Lower lobe of right lung (tissue), 2 donors: Measurements from ENCODE around the gene CDK12. TPM values are rescaled to one million over a fixed set of nuclear protein-coding genes. Genes with fewer than 3 reads are reported as not detected.

ENCODE experiments used
- ATAC-seq, 2 donors: fragments of 200-7000 bp; cut with Tn5 transposase; one replicate each; pipeline ENCODE4 v1.9.1; 2020 to 2022; ENCODE audit warnings: mild to moderate bottlenecking in 2 of 2, moderate library complexity in 2 of 2
- DNase-seq: peaks from one replicate; pipeline ENCODE4 v3.0.0-alpha.2; 2020
- H3K27ac ChIP-seq: fragments of 200-600 bp; one replicate; pipeline ENCODE4 v1.8.0; 2022
- H3K27me3 ChIP-seq: fragments of 200-600 bp; one replicate; pipeline ENCODE4 v1.8.0; 2022; ENCODE audit warnings: low read depth
- H3K36me3 ChIP-seq: fragments of 200-600 bp; one replicate; pipeline ENCODE4 v1.8.0; 2022; ENCODE audit warnings: mild to moderate bottlenecking
- H3K4me1 ChIP-seq: fragments of 200-600 bp; one replicate; pipeline ENCODE4 v1.8.0; 2022
- H3K4me3 ChIP-seq: fragments of 200-600 bp; one replicate; pipeline ENCODE4 v1.8.0; 2022; ENCODE audit warnings: mild to moderate bottlenecking
- H3K9me3 ChIP-seq: fragments of 200-600 bp; one replicate; pipeline ENCODE4 v1.8.0; 2022
- intact Hi-C: fragments of 100-400 bp; cut with DNase I; formaldehyde crosslinking; loops from one replicate; pipeline ENCODE4 v1.11.0; 2022
- total RNA-seq: library from RNA; stranded (reverse); fragmentation: NEBNext Ultra II Directional; extraction: Animal tissue kit (Norgen Biotek cat#: 25700); gene quantifications from one replicate; pipeline ENCODE4 v1.2.1, GENCODE V29; 2021
- TF ChIP-seq, protein P1 (sequence below): fragments of 200-600 bp; IDR thresholded peaks from one replicate; pipeline ENCODE4 v1.8.0; 2022; ENCODE audit warnings: antibody characterized with exemption, mild to moderate bottlenecking
- donor health status: DM: no; HTN: yes; CAD: no; lungs with severe emphysema.

Gene CDK12
- total RNA-seq, 1 donor from 2014 or later, result 53.7 TPM

DNA sequence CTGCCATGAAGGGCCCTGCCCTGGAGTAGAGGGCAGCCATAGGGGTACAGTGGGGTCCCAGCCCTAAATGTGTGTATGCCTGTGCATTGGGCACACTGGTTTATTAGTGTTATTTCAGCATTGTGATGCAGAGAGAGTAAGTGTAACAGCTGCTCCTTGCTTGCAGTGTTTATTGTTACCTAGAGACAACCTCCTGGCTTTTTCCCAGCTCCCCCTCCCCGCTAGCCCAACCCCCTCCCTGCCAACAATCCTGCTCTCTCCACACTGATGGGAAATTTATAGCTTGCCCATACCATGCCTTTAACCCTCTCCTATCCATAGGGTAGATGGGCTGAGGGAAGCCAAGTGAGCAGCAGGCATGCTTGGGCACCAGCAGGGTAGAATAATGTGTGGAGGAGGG, 95.1 kb downstream of the CDK12 start:
- Histone ChIP-seq H3K27ac (no peak overlapping the region), H3K9me3 (no peaks in the 10 kb centered on the region), H3K4me3 (no peak overlapping the region), H3K36me3 (peaks cover 83% of the 10 kb centered on the region), H3K27me3 (no peaks in the 10 kb centered on the region), H3K4me1 (no peaks in the 10 kb centered on the region)
- TF ChIP-seq, protein P1, sequence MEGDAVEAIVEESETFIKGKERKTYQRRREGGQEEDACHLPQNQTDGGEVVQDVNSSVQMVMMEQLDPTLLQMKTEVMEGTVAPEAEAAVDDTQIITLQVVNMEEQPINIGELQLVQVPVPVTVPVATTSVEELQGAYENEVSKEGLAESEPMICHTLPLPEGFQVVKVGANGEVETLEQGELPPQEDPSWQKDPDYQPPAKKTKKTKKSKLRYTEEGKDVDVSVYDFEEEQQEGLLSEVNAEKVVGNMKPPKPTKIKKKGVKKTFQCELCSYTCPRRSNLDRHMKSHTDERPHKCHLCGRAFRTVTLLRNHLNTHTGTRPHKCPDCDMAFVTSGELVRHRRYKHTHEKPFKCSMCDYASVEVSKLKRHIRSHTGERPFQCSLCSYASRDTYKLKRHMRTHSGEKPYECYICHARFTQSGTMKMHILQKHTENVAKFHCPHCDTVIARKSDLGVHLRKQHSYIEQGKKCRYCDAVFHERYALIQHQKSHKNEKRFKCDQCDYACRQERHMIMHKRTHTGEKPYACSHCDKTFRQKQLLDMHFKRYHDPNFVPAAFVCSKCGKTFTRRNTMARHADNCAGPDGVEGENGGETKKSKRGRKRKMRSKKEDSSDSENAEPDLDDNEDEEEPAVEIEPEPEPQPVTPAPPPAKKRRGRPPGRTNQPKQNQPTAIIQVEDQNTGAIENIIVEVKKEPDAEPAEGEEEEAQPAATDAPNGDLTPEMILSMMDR, result no peak
- intact Hi-C loops, result no loop called here
- ATAC-seq, result no peak
- no peak for DNase-seq

DNA sequence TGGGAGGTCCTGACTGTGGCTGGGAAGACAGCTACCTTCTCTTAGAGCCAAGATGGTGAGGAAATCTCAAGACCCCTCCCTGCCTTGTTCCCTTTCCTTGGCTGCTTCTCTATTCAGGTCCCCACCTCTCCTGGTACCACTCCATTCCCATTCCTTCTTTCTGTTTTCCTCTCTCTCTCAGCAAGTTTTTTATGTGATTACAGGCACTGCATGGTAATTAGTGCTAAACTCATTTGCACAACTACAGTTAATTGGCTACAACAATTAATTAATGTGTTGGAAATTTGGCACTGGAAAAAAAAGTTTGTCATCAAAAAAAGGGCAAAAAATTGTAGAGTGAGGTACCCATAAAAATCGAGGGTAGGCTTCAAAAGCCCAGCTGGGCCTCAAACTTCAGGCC, 101.1 kb downstream of the CDK12 start:
- intact Hi-C loops, result no loop called here
- peaks cover 66% of the 10 kb centered on the region for H3K36me3 ChIP-seq

DNA sequence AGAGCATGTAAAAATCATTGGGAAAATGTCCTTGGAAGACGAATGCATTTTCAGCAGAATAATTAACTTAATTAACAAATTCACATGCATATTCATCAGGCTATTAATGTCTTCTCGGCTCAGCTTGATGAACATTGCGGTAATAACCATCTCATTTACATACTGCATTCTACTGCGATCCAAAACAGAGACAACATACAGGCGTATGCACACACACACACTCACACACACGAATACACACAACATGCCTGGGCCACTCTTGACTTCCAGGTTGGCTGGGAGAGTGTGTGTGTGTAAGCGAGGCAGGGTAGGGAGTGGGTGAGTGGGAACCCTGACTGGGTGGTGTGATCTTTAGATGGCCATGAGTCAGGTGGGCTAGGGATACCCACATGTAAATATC, 101.7 kb downstream of the CDK12 start:
- no peak overlapping the region for H3K4me3 ChIP-seq
- ATAC-seq (no peak), DNase-seq (no peak)
- no peaks in the 10 kb centered on the region for H3K27me3 ChIP-seq
- no peaks in the 10 kb centered on the region for H3K4me1 ChIP-seq
- H3K36me3 ChIP-seq, result peaks cover 66% of the 10 kb centered on the region
- TF ChIP-seq, protein P1, result no peak
- intact Hi-C loops, result no loop called here
- no peaks in the 10 kb centered on the region for H3K9me3 ChIP-seq
- no peak overlapping the region for H3K27ac ChIP-seq

More for the DNA sequence above, 101.1 kb downstream of the CDK12 start:
- H3K4me1 ChIP-seq, result no peaks in the 10 kb centered on the region
- no peak for DNase-seq
- H3K27me3 ChIP-seq, result no peaks in the 10 kb centered on the region
- no peak overlapping the region for H3K27ac ChIP-seq
- no peaks in the 10 kb centered on the region for H3K9me3 ChIP-seq
- ATAC-seq, result no peak
- TF ChIP-seq, protein P1, result no peak
- H3K4me3 ChIP-seq, result no peak overlapping the region

DNA sequence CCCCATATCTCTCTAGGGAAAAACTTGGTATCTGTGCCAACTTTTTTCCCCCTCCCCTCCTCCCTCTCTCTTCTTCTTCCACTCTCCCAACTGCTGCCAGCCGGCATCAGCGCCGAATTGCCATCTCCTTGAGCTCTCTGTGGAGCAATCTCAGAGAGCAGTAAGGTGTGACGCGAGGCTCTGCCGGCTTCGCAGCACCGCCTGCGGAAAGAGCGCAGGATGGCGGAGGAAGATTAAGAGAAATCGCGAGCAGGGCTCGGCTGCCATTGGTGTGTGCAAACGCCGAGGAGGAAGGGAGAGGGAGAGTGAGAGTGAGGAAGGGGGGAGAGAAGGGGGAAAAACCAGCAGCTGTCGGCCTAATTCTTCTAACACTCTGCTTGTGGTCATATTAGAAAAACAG, 102.2 kb downstream of the CDK12 start:
- DNase-seq (no peak), ATAC-seq (no peak)
- Histone ChIP-seq H3K4me3 (no peak overlapping the region), H3K36me3 (peaks cover 66% of the 10 kb centered on the region), H3K9me3 (no peaks in the 10 kb centered on the region), H3K27ac (no peak overlapping the region), H3K27me3 (no peaks in the 10 kb centered on the region), H3K4me1 (no peaks in the 10 kb centered on the region)
- TF ChIP-seq, protein P1, result no peak
- intact Hi-C loops, result no loop called here

DNA sequence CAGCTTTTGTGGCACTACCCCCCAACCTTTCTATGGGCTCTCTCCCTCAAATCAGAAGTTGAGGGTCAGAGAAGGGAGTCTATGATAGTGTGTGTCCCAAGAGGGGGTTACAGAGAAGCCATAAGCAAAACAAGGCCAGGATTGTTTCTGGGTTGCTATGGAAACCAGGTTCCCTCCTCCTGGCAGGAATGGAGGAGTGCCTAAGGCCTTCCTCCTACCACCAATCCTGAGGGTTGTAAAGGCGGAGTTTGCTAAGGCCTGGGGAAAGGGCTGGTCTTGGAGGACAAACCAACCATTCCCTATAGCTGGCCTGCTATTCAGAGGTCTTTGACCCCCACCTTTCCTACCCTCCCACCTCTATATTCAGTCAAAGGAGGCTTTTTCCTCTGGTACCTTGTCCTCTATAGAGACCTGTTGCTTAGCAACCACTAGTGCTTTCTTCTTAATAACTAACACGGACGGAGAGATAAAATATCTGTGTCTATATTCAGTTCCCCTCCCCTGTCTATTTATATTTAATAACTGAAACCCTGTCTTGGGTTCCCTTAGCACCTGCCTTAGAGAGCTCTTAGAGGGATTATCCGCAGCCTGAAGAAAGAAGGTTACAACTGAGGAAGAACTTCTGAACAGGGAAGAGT, 103.0 kb downstream of the CDK12 start:
- Histone ChIP-seq H3K27ac (no peak overlapping the region), H3K9me3 (no peaks in the 10 kb centered on the region), H3K4me1 (no peaks in the 10 kb centered on the region), H3K36me3 (peaks cover 62% of the 10 kb centered on the region), H3K4me3 (no peak overlapping the region), H3K27me3 (no peaks in the 10 kb centered on the region)
- ATAC-seq (no peak), DNase-seq (no peak)
- intact Hi-C loops, result no loop called here
- TF ChIP-seq, protein P1, result no peak
